ENCODE data around the gene STT3B. TPM values are rescaled to one million over a fixed set of nuclear protein-coding genes. Genes with fewer than 3 reads are reported as not detected.

Gene STT3B
- total and polyA plus RNA-seq, 2 of the 4 experiments (the other 2 are of a cell fraction): 45.5 to 86.4 TPM

DNA sequence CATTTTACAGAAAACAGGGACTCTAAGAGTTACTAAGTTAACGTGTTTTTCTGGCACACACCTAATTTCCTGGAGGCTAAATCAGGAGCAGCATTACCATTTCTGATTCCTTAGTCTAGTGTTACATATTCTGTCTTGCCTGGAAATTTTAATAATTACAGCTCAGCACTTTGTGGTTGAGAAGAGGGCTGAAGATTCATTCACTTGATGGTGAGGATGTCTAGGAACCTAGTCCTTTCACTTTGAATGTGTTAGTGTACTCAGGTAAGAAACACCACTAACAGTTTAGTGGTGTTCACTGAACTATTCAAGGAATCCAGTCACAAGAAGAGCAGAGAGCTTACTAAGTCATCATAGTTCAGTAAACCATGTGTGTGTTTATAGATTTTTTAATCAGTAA is 102.8 kb downstream of the STT3B start:
- POLR2A ChIA-PET (ENCODE audit: unreplicated experiment): no interaction called here
- dilution Hi-C loops (cut with HindIII; ENCODE audit: low sequenced_read_pairs, unreplicated experiment) (no loop called here), intact Hi-C loops (cut with micrococcal nuclease) (no loop called here), in situ Hi-C loops (cut with MboI; ENCODE audit: low sequenced_read_pairs) (no loop called here)
- no peak overlapping the region for H2AK9ac ChIP-seq (replicated peaks; ENCODE audit: low read depth, low read length, poor library complexity)
- no peaks in the 10 kb centered on the region; a peak in 1 of 4 replicates for H3K79me1 ChIP-seq (ENCODE audit: low read depth in 1 of 2, low read length in 2 of 2)
- no peak overlapping the region for H2BK5ac ChIP-seq (ENCODE audit: low read depth, low read length, poor library complexity, severe bottlenecking)
- no peak overlapping the region for H3K23ac ChIP-seq (ENCODE audit: low read depth, low read length)
- no peak overlapping the region for H3K14ac ChIP-seq (replicated peaks; ENCODE audit: low read depth, low read length)
- CTCF ChIA-PET: no interaction called here
- no peak overlapping the region for H3K56ac ChIP-seq (ENCODE audit: extremely low read depth, insufficient read depth, low read length)
- no peak overlapping the region for H3K4me2 ChIP-seq (ENCODE audit: low read depth, low read length)
- H4K5ac ChIP-seq (ENCODE audit: low read depth, low read length): no peak overlapping the region
- no peak overlapping the region for H3K4me3 ChIP-seq (ENCODE audit: insufficient read depth, low read depth, low read length)
- no peaks in the 10 kb centered on the region for H3K9me3 ChIP-seq (ENCODE audit: control insufficient read depth, insufficient read depth, low read length)
- no peak overlapping the region for H3K4ac ChIP-seq (ENCODE audit: low read depth, low read length)
- no peak overlapping the region for H3K27ac ChIP-seq (ENCODE audit: insufficient read depth, low read length)
- DNase-seq: no peak
- H3K9me1 ChIP-seq (ENCODE audit: insufficient read depth, low read length): no peaks in the 10 kb centered on the region
- BruUV-seq (replicated peaks): no TSS peak
- H3K36me3 ChIP-seq (ENCODE audit: control insufficient read depth, insufficient read depth, low read length): peaks cover 3% of the 10 kb centered on the region
- no peak overlapping the region for H2BK15ac ChIP-seq (ENCODE audit: low read depth, low read length)
- no CpG with 5 or more reads among the region's 1 CpG for WGBS, 2 experiments (ENCODE audit: extremely low coverage in 2 of 2, insufficient read length in 1 of 2)
- no peak overlapping the region for H2AK5ac ChIP-seq (ENCODE audit: low read depth, low read length)
- H3K27me3 ChIP-seq (ENCODE audit: control insufficient read depth, insufficient read depth, low read length): no peaks in the 10 kb centered on the region
- H3K4me1 ChIP-seq (ENCODE audit: control insufficient read depth, insufficient read depth, low read length): peaks cover 2% of the 10 kb centered on the region; the same call in 1 of the 2 replicates
- no peak overlapping the region for H4K91ac ChIP-seq (ENCODE audit: insufficient read depth, low read depth, low read length)
- no peaks in the 10 kb centered on the region for H4K20me1 ChIP-seq (ENCODE audit: insufficient read depth, low read length)
- no peak overlapping the region for H4K8ac ChIP-seq (ENCODE audit: low read depth in 2 of 2, low read length in 2 of 2)
- TF ChIP-seq MXI1 (IDR thresholded peaks at IDR 0.05; ENCODE audit: borderline replicate concordance, low read depth, low read length) (no peak), POLR2A (IDR thresholded peaks at IDR 0.05; ENCODE audit: low read depth, low read length) (no peak), RCOR1 (IDR thresholded peaks at IDR 0.05; ENCODE audit: insufficient replicate concordance, low read length) (no peak), CTCF (conservative IDR thresholded peaks at IDR 0.05; ENCODE audit: low read depth, low read length) (no peak), RAD21 (IDR thresholded peaks at IDR 0.05; ENCODE audit: low read length) (no peak)
- peak; percentile 37; the same call in 1 of the 2 replicates for ATAC-seq (ENCODE audit: low read depth)
- H3K9ac ChIP-seq (ENCODE audit: low read depth, low read length): no peak overlapping the region
- H2BK20ac ChIP-seq (ENCODE audit: low read depth, low read length): no peak overlapping the region
- no peak overlapping the region for H2AFZ ChIP-seq (replicated peaks; ENCODE audit: low read length, poor library complexity)
- H2BK120ac ChIP-seq (ENCODE audit: low read depth, low read length): no peak overlapping the region
- H3K18ac ChIP-seq (ENCODE audit: low read depth, low read length): no peak overlapping the region
